Effector memory CD4-positive, alpha-beta T cell (primary cell): ENCODE measurements around the gene ADGRG1.

Experiments used
- DNase-seq, 3 donors: peaks; one replicate each; pipeline ENCODE4 v3.0.0-alpha.2; 2020
- H3K27ac ChIP-seq: 2 replicates; pipeline ENCODE4 v1.7.0; 2013; ENCODE audit warnings: mild to moderate bottlenecking, low read length, moderate library complexity; ENCODE audit not compliant: insufficient read depth, poor library complexity, severe bottlenecking
- H3K27me3 ChIP-seq: replicated peaks from 2 replicates; pipeline ENCODE4 v1.7.0; 2013; ENCODE audit warnings: mild to moderate bottlenecking, low read length; ENCODE audit not compliant: insufficient read depth, control insufficient read depth, poor library complexity, severe bottlenecking
- H3K36me3 ChIP-seq: 2 replicates; pipeline ENCODE4 v1.7.0; 2013; ENCODE audit warnings: mild to moderate bottlenecking, low read length, moderate library complexity; ENCODE audit not compliant: control insufficient read depth, insufficient read depth
- H3K4me1 ChIP-seq: 2 replicates; pipeline ENCODE4 v1.7.0; 2013; ENCODE audit warnings: low read length, mild to moderate bottlenecking; ENCODE audit not compliant: control insufficient read depth, insufficient read depth, poor library complexity, severe bottlenecking
- H3K4me3 ChIP-seq: 2 replicates; pipeline ENCODE4 v1.7.0; 2013; ENCODE audit warnings: low read length, low read depth, mild to moderate bottlenecking; ENCODE audit not compliant: insufficient read depth, poor library complexity, severe bottlenecking
- H3K9me3 ChIP-seq: 2 replicates; pipeline ENCODE4 v1.7.0; 2013; ENCODE audit warnings: mild to moderate bottlenecking, low read length, moderate library complexity; ENCODE audit not compliant: control insufficient read depth

The ADGRG1 gene

GRCh38 chr16:57627184-57627871 lies 1.1 kb upstream of the ADGRG1 start:
- peaks cover 12% of the 10 kb centered on the region for H3K27me3 ChIP-seq
- H3K4me1 ChIP-seq = no peaks in the 10 kb centered on the region
- H3K4me3 ChIP-seq = no peak overlapping the region
- no peak overlapping the region for H3K27ac ChIP-seq
- H3K9me3 ChIP-seq = no peaks in the 10 kb centered on the region
- no peaks in the 10 kb centered on the region for H3K36me3 ChIP-seq
- no peak for DNase-seq

GRCh38 chr16:57628783-57629293 lies 408 bp downstream of the ADGRG1 start:
- no peak for DNase-seq
- H3K27me3 ChIP-seq = peaks cover 12% of the 10 kb centered on the region
- H3K36me3 ChIP-seq = no peaks in the 10 kb centered on the region
- no peak overlapping the region for H3K4me3 ChIP-seq
- H3K27ac ChIP-seq = no peak overlapping the region
- no peaks in the 10 kb centered on the region for H3K4me1 ChIP-seq
- H3K9me3 ChIP-seq = no peaks in the 10 kb centered on the region

- no peaks in the 10 kb centered on the region for H3K4me1 ChIP-seq
- H3K4me3 ChIP-seq = no peak overlapping the region
- peaks cover 12% of the 10 kb centered on the region for H3K27me3 ChIP-seq
- no peak for DNase-seq
- no peak overlapping the region for H3K27ac ChIP-seq
- no peaks in the 10 kb centered on the region for H3K36me3 ChIP-seq
- H3K9me3 ChIP-seq = no peaks in the 10 kb centered on the region
These were observed 1.3 kb downstream of the ADGRG1 start for GRCh38 chr16:57629516-57630406.

- H3K4me3 ChIP-seq = no peak overlapping the region
- no peak overlapping the region for H3K27ac ChIP-seq
- DNase-seq = no peak
- H3K4me1 ChIP-seq = no peaks in the 10 kb centered on the region
- peaks cover 12% of the 10 kb centered on the region for H3K27me3 ChIP-seq
- no peaks in the 10 kb centered on the region for H3K9me3 ChIP-seq
- no peaks in the 10 kb centered on the region for H3K36me3 ChIP-seq
These were observed 2.0 kb downstream of the ADGRG1 start for GRCh38 chr16:57630407-57630797.

GRCh38 chr16:57630931-57631845 lies 2.8 kb downstream of the ADGRG1 start:
- Histone ChIP-seq H3K27ac (no peak overlapping the region), H3K4me1 (no peaks in the 10 kb centered on the region), H3K36me3 (no peaks in the 10 kb centered on the region), H3K27me3 (peaks cover 12% of the 10 kb centered on the region), H3K9me3 (no peaks in the 10 kb centered on the region), H3K4me3 (no peak overlapping the region)
- no peak for DNase-seq

GRCh38 chr16:57632568-57632967 lies 4.1 kb downstream of the ADGRG1 start:
- Histone ChIP-seq H3K4me1 (no peaks in the 10 kb centered on the region), H3K36me3 (no peaks in the 10 kb centered on the region), H3K9me3 (no peaks in the 10 kb centered on the region), H3K27me3 (peaks cover 12% of the 10 kb centered on the region), H3K4me3 (no peak overlapping the region), H3K27ac (no peak overlapping the region)
- DNase-seq = no peak

GRCh38 chr16:57633383-57634064 lies 5.1 kb downstream of the ADGRG1 start:
- Histone ChIP-seq H3K4me1 (no peaks in the 10 kb centered on the region), H3K36me3 (no peaks in the 10 kb centered on the region), H3K27me3 (peaks cover 12% of the 10 kb centered on the region), H3K27ac (no peak overlapping the region), H3K9me3 (no peaks in the 10 kb centered on the region), H3K4me3 (no peak overlapping the region)
- DNase-seq = no peak

GRCh38 chr16:57634171-57634570 lies 5.7 kb downstream of the ADGRG1 start:
- no peak for DNase-seq
- no peaks in the 10 kb centered on the region for H3K4me1 ChIP-seq
- H3K9me3 ChIP-seq = no peaks in the 10 kb centered on the region
- no peak overlapping the region for H3K27ac ChIP-seq
- H3K4me3 ChIP-seq = no peak overlapping the region
- peaks cover 9% of the 10 kb centered on the region for H3K27me3 ChIP-seq
- H3K36me3 ChIP-seq = no peaks in the 10 kb centered on the region
